ENCODE measurements around the gene FBP2. TPM values are rescaled to one million over a fixed set of nuclear protein-coding genes. Genes with fewer than 3 reads are reported as not detected.

The FBP2 gene
- total and polyA plus RNA-seq, 10 of the 15 experiments (the other 5 are each of a cell fraction or from before 2014, with no cell fraction given) = 0.07 to 1.1 (median 0.12) TPM; not detected in 6

- no peak for FAIRE-seq
- POLR2A ChIA-PET = no interaction called here
These were observed 36.2 kb downstream of the FBP2 start for GRCh38 chr9:94557376-94557775.

More at GRCh38 chr9:94557376-94557775, 36.2 kb downstream of the FBP2 start:
- no peaks in the 10 kb centered on the region for H3K4me1 ChIP-seq (ENCODE audit: control insufficient read depth, insufficient read depth, low read length)
- no peak for ATAC-seq
- in situ Hi-C loops (cut with MboI) (no loop called here), intact Hi-C loops (cut with micrococcal nuclease; ENCODE audit: unreplicated experiment) (loop anchor here (10.0 kb wide), 1 partner anchor 577 kb away; no protein-coding TSS in a partner anchor)
- ChIA-PET RAD21 (ENCODE audit: unreplicated experiment) (no interaction called here), CTCF (no interaction called here), SMC1A (ENCODE audit: uncharacterized antibody, unreplicated experiment) (no interaction called here)
- no peaks in the 10 kb centered on the region for H3K79me2 ChIP-seq (ENCODE audit: control insufficient read depth, insufficient read depth, low read length)
- no peak overlapping the region for H3K4me3 ChIP-seq
- H3K4me2 ChIP-seq (ENCODE audit: control insufficient read depth, insufficient read depth) = no peak overlapping the region
- no TSS peak for BruUV-seq (replicated peaks)
- H2AFZ ChIP-seq (ENCODE audit: control insufficient read depth, low read depth, low read length) = no peak overlapping the region
- DNase-seq (ENCODE audit: low read depth, low spot score) = no peak
- WGBS (ENCODE audit: insufficient coverage, insufficient replicate concordance, low lambda C conversion rate, missing lambda C conversion rate) = 85% methylated on average over 4 of the region's 4 CpGs
- no peaks in the 10 kb centered on the region for H3K9me3 ChIP-seq (replicated peaks; ENCODE audit: control insufficient read depth, insufficient read depth, low read length)
- H4K20me1 ChIP-seq (ENCODE audit: control insufficient read depth, insufficient read depth) = no peaks in the 10 kb centered on the region
- H3K36me3 ChIP-seq (ENCODE audit: control insufficient read depth in 2 of 2, insufficient read depth in 2 of 2, low read length in 1 of 2) = no peaks in the 10 kb centered on the region
- TF ChIP-seq, protein P1, sequence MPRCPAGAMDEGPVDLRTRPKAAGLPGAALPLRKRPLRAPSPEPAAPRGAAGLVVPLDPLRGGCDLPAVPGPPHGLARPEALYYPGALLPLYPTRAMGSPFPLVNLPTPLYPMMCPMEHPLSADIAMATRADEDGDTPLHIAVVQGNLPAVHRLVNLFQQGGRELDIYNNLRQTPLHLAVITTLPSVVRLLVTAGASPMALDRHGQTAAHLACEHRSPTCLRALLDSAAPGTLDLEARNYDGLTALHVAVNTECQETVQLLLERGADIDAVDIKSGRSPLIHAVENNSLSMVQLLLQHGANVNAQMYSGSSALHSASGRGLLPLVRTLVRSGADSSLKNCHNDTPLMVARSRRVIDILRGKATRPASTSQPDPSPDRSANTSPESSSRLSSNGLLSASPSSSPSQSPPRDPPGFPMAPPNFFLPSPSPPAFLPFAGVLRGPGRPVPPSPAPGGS (IDR thresholded peaks at IDR 0.05; ENCODE audit: borderline replicate concordance, insufficient read depth, low read depth, low read length, poor library complexity, severe bottlenecking) = no peak
- TF ChIP-seq POLR2AphosphoS2 (IDR thresholded peaks at IDR 0.05; ENCODE audit: low read depth, low read length) (no peak), RFX5 (IDR thresholded peaks at IDR 0.05; ENCODE audit: low read depth, low read length) (no peak), NFIC (IDR thresholded peaks at IDR 0.05; ENCODE audit: low read depth, low read length) (no peak)
- H3K9ac ChIP-seq (ENCODE audit: control insufficient read depth, insufficient read depth, low read length) = no peak overlapping the region
- no peak overlapping the region for H3K27ac ChIP-seq (ENCODE audit: control insufficient read depth, insufficient read depth)
- no peaks in the 10 kb centered on the region; a peak in 1 of 4 replicates for H3K27me3 ChIP-seq (replicated peaks in 1 of 2; ENCODE audit: control insufficient read depth in 2 of 2, insufficient read depth in 2 of 2, low read length in 1 of 2)
